Loucy (cell line): Measurements from ENCODE around the gene SULT1C3.

ENCODE experiments used
- H2AFZ ChIP-seq: fragments of 200-600 bp; sonication (generic); 2 replicates; pipeline ENCODE4 v1.6.0; 2016; ENCODE audit warnings: antibody characterized with exemption, mild to moderate bottlenecking, low read length, moderate library complexity
- H3F3A ChIP-seq: fragments of 200-600 bp; 2 replicates; pipeline ENCODE4 v1.6.0; 2016; ENCODE audit warnings: antibody characterized with exemption, low read depth, mild to moderate bottlenecking
- H3K27me3 ChIP-seq: fragments of 200-600 bp; sonication (generic); 2 replicates; pipeline ENCODE4 v1.6.1; 2014; ENCODE audit warnings: low read length, mild to moderate bottlenecking; ENCODE audit not compliant: insufficient read depth, poor library complexity, severe bottlenecking
- H3K36me3 ChIP-seq: fragments of 200-600 bp; sonication (generic); 2 replicates; pipeline ENCODE4 v1.6.1; 2016; ENCODE audit warnings: low read length; ENCODE audit not compliant: insufficient read depth
- H3K4me1 ChIP-seq: fragments of 200-600 bp; sonication (generic); 2 replicates; pipeline ENCODE4 v1.5.1; 2014; ENCODE audit warnings: low read length, mild to moderate bottlenecking; ENCODE audit not compliant: insufficient read depth, poor library complexity, severe bottlenecking
- H3K4me2 ChIP-seq: fragments of 200-600 bp; sonication (generic); 2 replicates; pipeline ENCODE4 v1.6.0; 2014; ENCODE audit warnings: antibody characterized with exemption, low read length, low read depth, mild to moderate bottlenecking; ENCODE audit not compliant: poor library complexity, severe bottlenecking
- H3K4me3 ChIP-seq: fragments of 200-600 bp; sonication (generic); 2 replicates; pipeline ENCODE4 v1.5.1; 2014; ENCODE audit warnings: low read length, mild to moderate bottlenecking, mixed read lengths; ENCODE audit not compliant: poor library complexity, severe bottlenecking
- H3K79me2 ChIP-seq: fragments of 200-600 bp; sonication (generic); 2 replicates; pipeline ENCODE4 v1.6.1; 2014; ENCODE audit warnings: low read length; ENCODE audit not compliant: insufficient read depth
- H3K9ac ChIP-seq: fragments of 200-600 bp; sonication (generic); 2 replicates; pipeline ENCODE4 v1.6.0; 2014; ENCODE audit warnings: mild to moderate bottlenecking, low read depth, low read length, moderate library complexity; ENCODE audit not compliant: poor library complexity, severe bottlenecking
- H3K9me2 ChIP-seq: fragments of 200-600 bp; sonication (generic); replicated peaks from 2 replicates; pipeline ENCODE4 v1.6.1; 2016; ENCODE audit warnings: low read depth, low read length, mixed read lengths
- H3K9me3 ChIP-seq: fragments of 200-600 bp; sonication (generic); 2 replicates; pipeline ENCODE4 v1.6.1; 2014; ENCODE audit warnings: mild to moderate bottlenecking, antibody characterized with exemption, low read length, low read depth; ENCODE audit not compliant: insufficient read depth
- H4K20me1 ChIP-seq: fragments of 200-600 bp; sonication (generic); 2 replicates; pipeline ENCODE4 v1.6.0; 2014; ENCODE audit warnings: antibody characterized with exemption, low read length, mild to moderate bottlenecking; ENCODE audit not compliant: insufficient read depth, poor library complexity, severe bottlenecking
- EZH2phosphoT487 ChIP-seq: fragments of 200-600 bp; IDR thresholded peaks from 2 replicates; pipeline ENCODE4 v1.6.1; 2018; ENCODE audit warnings: antibody characterized with exemption, mild to moderate bottlenecking, moderate library complexity, borderline replicate concordance
- TF ChIP-seq, protein P1 (sequence below): fragments of 200-600 bp; sonication (generic); conservative IDR thresholded peaks from 2 replicates; pipeline ENCODE4 v1.5.1; 2014; ENCODE audit warnings: mild to moderate bottlenecking, antibody characterized with exemption, low read length

SULT1C3 gene

DNA sequence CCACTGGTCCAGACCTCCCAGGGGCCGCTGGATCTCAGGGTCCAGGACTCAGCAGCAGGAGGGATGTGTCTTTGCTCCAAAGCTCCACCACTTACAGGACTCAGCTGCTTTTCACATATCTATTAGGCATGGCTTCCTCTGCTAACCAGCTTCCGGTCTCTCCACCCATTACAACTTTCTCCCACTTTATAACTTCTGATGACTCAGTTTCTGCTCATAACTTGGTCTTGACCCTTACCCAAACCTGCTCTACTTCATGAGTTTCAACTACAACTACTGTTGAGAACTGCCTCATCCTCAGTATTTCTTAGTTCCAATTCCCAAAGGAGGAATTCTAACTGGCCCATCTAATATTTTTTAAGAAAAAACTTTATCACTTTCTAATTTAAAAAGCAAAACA is 66.1 kb downstream of the SULT1C3 start:
- H3K36me3 ChIP-seq, result no peaks in the 10 kb centered on the region
- H3K79me2 ChIP-seq, result no peaks in the 10 kb centered on the region
- no peak overlapping the region for H3K9ac ChIP-seq
- H3K9me2 ChIP-seq, result no peaks in the 10 kb centered on the region
- no peak overlapping the region for H3K4me3 ChIP-seq
- peak overlapping the region; percentile 57 for H3K4me2 ChIP-seq
- no peaks in the 10 kb centered on the region for H3K27me3 ChIP-seq
- no peak for TF ChIP-seq EZH2phosphoT487
- TF ChIP-seq, protein P1, sequence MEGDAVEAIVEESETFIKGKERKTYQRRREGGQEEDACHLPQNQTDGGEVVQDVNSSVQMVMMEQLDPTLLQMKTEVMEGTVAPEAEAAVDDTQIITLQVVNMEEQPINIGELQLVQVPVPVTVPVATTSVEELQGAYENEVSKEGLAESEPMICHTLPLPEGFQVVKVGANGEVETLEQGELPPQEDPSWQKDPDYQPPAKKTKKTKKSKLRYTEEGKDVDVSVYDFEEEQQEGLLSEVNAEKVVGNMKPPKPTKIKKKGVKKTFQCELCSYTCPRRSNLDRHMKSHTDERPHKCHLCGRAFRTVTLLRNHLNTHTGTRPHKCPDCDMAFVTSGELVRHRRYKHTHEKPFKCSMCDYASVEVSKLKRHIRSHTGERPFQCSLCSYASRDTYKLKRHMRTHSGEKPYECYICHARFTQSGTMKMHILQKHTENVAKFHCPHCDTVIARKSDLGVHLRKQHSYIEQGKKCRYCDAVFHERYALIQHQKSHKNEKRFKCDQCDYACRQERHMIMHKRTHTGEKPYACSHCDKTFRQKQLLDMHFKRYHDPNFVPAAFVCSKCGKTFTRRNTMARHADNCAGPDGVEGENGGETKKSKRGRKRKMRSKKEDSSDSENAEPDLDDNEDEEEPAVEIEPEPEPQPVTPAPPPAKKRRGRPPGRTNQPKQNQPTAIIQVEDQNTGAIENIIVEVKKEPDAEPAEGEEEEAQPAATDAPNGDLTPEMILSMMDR, result no peak
- H3K9me3 ChIP-seq, result no peaks in the 10 kb centered on the region
- no peak overlapping the region for H2AFZ ChIP-seq
- no peaks in the 10 kb centered on the region for H3F3A ChIP-seq
- peaks cover 18% of the 10 kb centered on the region for H3K4me1 ChIP-seq
- no peaks in the 10 kb centered on the region for H4K20me1 ChIP-seq

DNA sequence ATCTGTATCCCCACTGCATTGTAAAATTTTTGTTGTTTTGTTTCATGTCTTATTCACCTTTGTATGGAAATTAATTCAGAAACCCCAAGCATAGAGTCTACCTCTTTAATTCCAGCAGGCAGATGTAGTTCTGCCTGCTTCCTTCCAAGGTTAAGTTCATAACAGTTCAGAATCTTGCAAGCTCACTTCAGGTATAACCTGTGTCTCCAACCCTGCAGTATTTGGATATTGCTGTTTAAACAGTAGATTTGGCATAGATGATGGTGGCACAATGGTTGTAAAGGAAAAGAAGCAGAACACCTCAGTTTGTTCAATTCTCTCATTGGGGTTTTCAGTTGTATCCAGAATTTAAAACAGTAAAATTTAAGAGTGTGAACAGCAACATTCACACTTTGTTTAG is 70.1 kb downstream of the SULT1C3 start:
- TF ChIP-seq, protein P1, result no peak
- no peak for TF ChIP-seq EZH2phosphoT487
- peaks cover 11% of the 10 kb centered on the region for H3K4me1 ChIP-seq
- H3K27me3 ChIP-seq, result no peaks in the 10 kb centered on the region
- H3K9ac ChIP-seq, result no peak overlapping the region
- no peaks in the 10 kb centered on the region for H4K20me1 ChIP-seq
- H3K9me3 ChIP-seq, result no peaks in the 10 kb centered on the region
- no peaks in the 10 kb centered on the region for H3F3A ChIP-seq
- no peak overlapping the region for H2AFZ ChIP-seq
- H3K9me2 ChIP-seq, result no peaks in the 10 kb centered on the region
- no peak overlapping the region for H3K4me2 ChIP-seq
- no peaks in the 10 kb centered on the region for H3K36me3 ChIP-seq
- no peak overlapping the region for H3K4me3 ChIP-seq
- no peaks in the 10 kb centered on the region for H3K79me2 ChIP-seq
